Osteoblast (primary cell): Measurements from ENCODE around the gene HOXA10. TPM values are rescaled to one million over a fixed set of nuclear protein-coding genes. Genes with fewer than 3 reads are reported as not detected.

ENCODE experiments used
- DNase-seq: peaks from one replicate; pipeline ENCODE4 v3.0.0; 2011; ENCODE audit warnings: low spot score, mixed read lengths; ENCODE audit not compliant: insufficient read length; ENCODE audit errors: missing footprints
- H2AFZ ChIP-seq: 2 replicates; pipeline ENCODE4 v1.6.0; 2011; ENCODE audit warnings: mild to moderate bottlenecking, low read length
- H3K27ac ChIP-seq: 2 replicates; pipeline ENCODE4 v1.5.1; 2011; ENCODE audit warnings: mild to moderate bottlenecking, low read depth, low read length, moderate library complexity
- H3K27me3 ChIP-seq: 2 replicates; pipeline ENCODE4 v1.6.0; 2012; ENCODE audit warnings: mild to moderate bottlenecking, control low read depth, inconsistent platforms, low read length, moderate library complexity; ENCODE audit not compliant: insufficient read depth
- H3K36me3 ChIP-seq: 2 replicates; pipeline ENCODE4 v1.5.1; 2011; ENCODE audit warnings: mild to moderate bottlenecking, low read length, control low read depth, moderate library complexity; ENCODE audit not compliant: insufficient read depth
- H3K4me1 ChIP-seq: 2 replicates; pipeline ENCODE4 v1.5.1; 2011; ENCODE audit warnings: mild to moderate bottlenecking, low read length, control low read depth, moderate library complexity; ENCODE audit not compliant: insufficient read depth
- H3K4me2 ChIP-seq: 2 replicates; pipeline ENCODE4 v1.6.0; 2011; ENCODE audit warnings: mild to moderate bottlenecking, low read length; ENCODE audit not compliant: insufficient read depth
- H3K4me3 ChIP-seq: fragments of 200-600 bp; sonication (generic); 3 replicates; pipeline ENCODE4 v1.5.1; 2012; ENCODE audit warnings: mild to moderate bottlenecking, low read length, inconsistent platforms; ENCODE audit not compliant: insufficient read depth
- H3K79me2 ChIP-seq: 2 replicates; pipeline ENCODE4 v1.6.0; 2012; ENCODE audit warnings: mild to moderate bottlenecking, low read length, control low read depth, inconsistent platforms; ENCODE audit not compliant: insufficient read depth
- H3K9me3 ChIP-seq: 2 replicates; pipeline ENCODE4 v1.5.1; 2011; ENCODE audit warnings: low read depth, low read length, control low read depth
- H4K20me1 ChIP-seq: 2 replicates; pipeline ENCODE4 v1.6.0; 2012; ENCODE audit warnings: mild to moderate bottlenecking, low read length, control low read depth; ENCODE audit not compliant: insufficient read depth
- CTCF ChIP-seq: IDR thresholded peaks from 2 replicates; pipeline ENCODE4 v1.5.1; 2011; ENCODE audit warnings: mild to moderate bottlenecking, low read depth, low read length, moderate library complexity; ENCODE audit errors: extremely low read depth
- total RNA-seq: library from RNA; depleted of rRNA; stranded (reverse); fragments of >200 nt; gene quantifications from 2 replicates; pipeline ENCODE4 v1.2.3, GENCODE V29; 2012

HOXA10 gene
- total RNA-seq, 1 donor = 43.1 TPM

GRCh38 chr7:27197137-27198042 is 23.3 kb upstream of the HOXA10 start:
- H2AFZ ChIP-seq = peak overlapping the region; percentile 2
- no peak for TF ChIP-seq CTCF
- H3K79me2 ChIP-seq = peaks cover 78% of the 10 kb centered on the region
- peak overlapping the region; percentile 27 for H3K27ac ChIP-seq
- H3K36me3 ChIP-seq = no peaks in the 10 kb centered on the region
- H4K20me1 ChIP-seq = peaks cover 13% of the 10 kb centered on the region
- peak overlapping the region; percentile 96 for H3K4me2 ChIP-seq
- DNase-seq = no peak
- H3K4me3 ChIP-seq = peak overlapping the region; percentile 80
- H3K9me3 ChIP-seq = no peaks in the 10 kb centered on the region
- peaks cover 38% of the 10 kb centered on the region for H3K4me1 ChIP-seq
- peaks cover 14% of the 10 kb centered on the region for H3K27me3 ChIP-seq

- Histone ChIP-seq H4K20me1 (peaks cover 13% of the 10 kb centered on the region), H3K79me2 (peaks cover 84% of the 10 kb centered on the region), H3K27ac (no peak overlapping the region), H3K9me3 (no peaks in the 10 kb centered on the region), H3K4me1 (peaks cover 42% of the 10 kb centered on the region), H3K4me2 (peak overlapping the region; percentile 96), H3K36me3 (no peaks in the 10 kb centered on the region), H2AFZ (no peak overlapping the region), H3K4me3 (peak overlapping the region; percentile 80), H3K27me3 (peaks cover 14% of the 10 kb centered on the region)
- peak; percentile 81 for TF ChIP-seq CTCF
- DNase-seq = no peak
Measured at GRCh38 chr7:27196287-27196767, 22.2 kb upstream of the HOXA10 start.

GRCh38 chr7:27194686-27195379 is 20.7 kb upstream of the HOXA10 start:
- peak overlapping the region; percentile 62 for H3K27ac ChIP-seq
- no peaks in the 10 kb centered on the region for H3K36me3 ChIP-seq
- no peak for DNase-seq
- peaks cover 13% of the 10 kb centered on the region for H4K20me1 ChIP-seq
- H3K27me3 ChIP-seq = peaks cover 14% of the 10 kb centered on the region
- peak overlapping the region; percentile 72 for H3K4me3 ChIP-seq
- peak overlapping the region; percentile 96 for H3K4me2 ChIP-seq
- H3K4me1 ChIP-seq = peaks cover 49% of the 10 kb centered on the region
- no peaks in the 10 kb centered on the region for H3K9me3 ChIP-seq
- H3K79me2 ChIP-seq = peaks cover 93% of the 10 kb centered on the region
- TF ChIP-seq CTCF = no peak
- peak overlapping the region; percentile 36 for H2AFZ ChIP-seq

- Histone ChIP-seq H3K27me3 (peaks cover 12% of the 10 kb centered on the region), H3K4me3 (peak overlapping the region; percentile 72)
Measured at GRCh38 chr7:27194002-27194352, 19.9 kb upstream of the HOXA10 start.

More at GRCh38 chr7:27194002-27194352, 19.9 kb upstream of the HOXA10 start:
- Histone ChIP-seq H3K27ac (peak overlapping the region; percentile 85), H3K79me2 (peaks cover 97% of the 10 kb centered on the region), H4K20me1 (peaks cover 13% of the 10 kb centered on the region), H3K4me1 (peaks cover 55% of the 10 kb centered on the region), H3K9me3 (no peaks in the 10 kb centered on the region), H3K4me2 (peak overlapping the region; percentile 96), H2AFZ (peak overlapping the region; percentile 71), H3K36me3 (no peaks in the 10 kb centered on the region)
- no peak for TF ChIP-seq CTCF
- DNase-seq = no peak
